HG02973 (cell line): ENCODE measurements around the gene GPD1L.
"Not testable (repeated sequence)": the region's sequence is repeated elsewhere in the genome, so short reads cannot be mapped to it uniquely, and the experiment has no call there.

Experiments used
- ATAC-seq: cut with Tn5 transposase; IDR thresholded peaks from one replicate; pipeline ENCODE4 v1.9.1; 2021; ENCODE audit warnings: moderate library complexity; ENCODE audit not compliant: unreplicated experiment

The GPD1L gene

GRCh38 chr3:32180141-32180784 is 73.8 kb downstream of the GPD1L start:
- no peak for ATAC-seq

DNA sequence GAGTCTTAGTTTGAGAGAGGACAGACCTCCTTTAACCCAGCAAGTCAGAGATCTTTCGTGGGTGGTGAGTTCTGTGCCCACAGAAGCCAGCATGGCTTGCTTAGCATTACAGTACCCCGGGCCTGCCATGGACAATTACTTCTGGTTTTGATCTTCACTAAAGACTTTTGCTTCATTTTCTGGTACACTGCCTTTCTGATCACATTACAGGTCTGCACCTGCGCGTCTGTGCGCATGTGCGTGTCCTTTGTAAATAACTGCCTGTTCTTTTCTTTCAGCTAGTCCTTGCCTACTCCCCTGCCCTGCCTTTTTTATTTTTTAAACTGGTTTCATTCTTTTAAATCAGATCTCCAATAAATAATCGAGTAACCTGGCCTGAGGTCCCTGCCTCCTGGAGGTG is 74.9 kb downstream of the GPD1L start:
- no peak for ATAC-seq

GRCh38 chr3:32181796-32182195 is 75.4 kb downstream of the GPD1L start:
- ATAC-seq, result no peak

GRCh38 chr3:32184187-32184730 is 77.8 kb downstream of the GPD1L start:
- ATAC-seq, result no peak

GRCh38 chr3:32186097-32186496 is 79.7 kb downstream of the GPD1L start:
- no peak for ATAC-seq

- no peak for ATAC-seq
Measured at GRCh38 chr3:32186876-32187275, 80.5 kb downstream of the GPD1L start.

- ATAC-seq, result no peak
Measured at GRCh38 chr3:32189693-32190092, 83.3 kb downstream of the GPD1L start.

DNA sequence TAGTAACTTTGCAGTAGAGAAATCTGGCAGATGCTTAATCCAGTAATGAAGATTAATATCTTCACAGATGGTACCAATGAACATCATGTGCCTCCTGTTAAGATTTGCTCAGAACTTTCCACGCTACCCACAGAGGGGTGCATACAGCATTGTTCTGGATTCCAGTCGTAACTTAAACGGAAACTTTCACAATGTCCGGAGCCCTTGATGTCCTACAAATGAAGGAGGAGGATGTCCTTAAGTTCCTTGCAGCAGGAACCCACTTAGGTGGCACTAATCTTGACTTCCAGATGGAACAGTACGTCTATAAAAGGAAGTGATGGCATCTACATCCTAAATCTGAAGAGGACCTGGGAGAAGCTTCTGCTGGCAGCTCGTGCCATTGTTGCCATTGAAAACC is 84.1 kb downstream of the GPD1L start:
- not testable (repeated sequence) for ATAC-seq

DNA sequence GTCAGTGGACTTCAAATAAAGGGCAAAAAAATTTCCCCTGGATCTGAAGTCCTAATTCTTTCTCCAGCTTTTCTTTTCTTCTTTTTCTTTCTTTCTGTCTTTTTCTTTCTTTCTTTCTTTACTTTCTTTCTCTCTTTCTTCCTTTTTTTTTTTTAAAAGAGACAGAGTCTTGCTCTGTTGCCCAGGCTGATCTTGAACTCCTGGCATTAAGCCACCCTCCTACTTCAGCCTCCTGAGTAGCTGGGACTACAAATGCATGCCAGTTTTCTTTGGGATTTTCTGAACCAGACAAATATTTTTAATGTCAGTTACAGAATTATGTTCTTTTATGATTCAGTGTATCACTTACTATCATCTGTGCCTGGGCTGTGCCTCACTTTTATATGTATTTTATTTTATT is 86.7 kb downstream of the GPD1L start:
- ATAC-seq, result no peak

GRCh38 chr3:32194653-32195052 is 88.2 kb downstream of the GPD1L start:
- ATAC-seq, result no peak

- ATAC-seq, result no peak
Measured at GRCh38 chr3:32195995-32196540, 89.6 kb downstream of the GPD1L start.

DNA sequence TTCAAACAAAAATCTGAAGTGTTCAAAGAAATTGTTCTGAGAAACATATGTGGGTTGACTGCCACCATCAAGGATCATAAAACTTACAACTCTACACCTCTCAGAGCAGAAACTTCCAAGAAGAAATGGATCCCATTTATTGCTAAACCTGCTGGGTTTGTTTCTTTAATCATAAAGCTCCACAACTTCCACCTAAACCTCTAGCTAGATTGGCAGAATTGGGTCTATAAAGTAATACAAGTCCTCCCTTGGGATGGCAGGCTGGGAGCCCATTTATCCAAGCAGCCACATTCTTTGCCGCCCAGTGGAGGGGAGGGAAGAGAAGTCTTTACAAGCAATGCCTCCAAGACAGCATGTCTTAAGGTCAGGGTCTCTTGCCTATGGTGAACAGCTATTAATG is 91.6 kb downstream of the GPD1L start:
- no peak for ATAC-seq

DNA sequence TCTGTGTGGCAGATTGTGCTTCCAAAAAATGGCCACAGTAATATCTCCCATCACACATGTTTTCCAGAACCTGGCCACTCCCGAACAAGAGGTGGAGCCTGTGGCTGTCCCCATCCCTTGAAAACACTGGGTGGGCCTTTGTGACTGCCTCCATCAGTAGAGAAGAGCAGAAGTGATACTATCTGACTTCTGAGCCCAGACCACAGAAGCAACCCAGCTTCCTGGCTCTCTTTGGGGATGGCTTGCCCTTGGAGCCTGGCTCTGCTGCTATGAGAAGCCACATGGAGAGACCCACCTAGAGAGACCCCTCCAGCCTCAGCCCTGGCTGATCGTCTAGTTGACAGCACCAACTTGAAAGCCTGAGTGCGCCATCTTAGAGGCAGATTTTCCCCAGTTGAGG is 92.3 kb downstream of the GPD1L start:
- no peak for ATAC-seq

- ATAC-seq, result no peak
Measured at GRCh38 chr3:32200490-32200889, 94.1 kb downstream of the GPD1L start.

DNA sequence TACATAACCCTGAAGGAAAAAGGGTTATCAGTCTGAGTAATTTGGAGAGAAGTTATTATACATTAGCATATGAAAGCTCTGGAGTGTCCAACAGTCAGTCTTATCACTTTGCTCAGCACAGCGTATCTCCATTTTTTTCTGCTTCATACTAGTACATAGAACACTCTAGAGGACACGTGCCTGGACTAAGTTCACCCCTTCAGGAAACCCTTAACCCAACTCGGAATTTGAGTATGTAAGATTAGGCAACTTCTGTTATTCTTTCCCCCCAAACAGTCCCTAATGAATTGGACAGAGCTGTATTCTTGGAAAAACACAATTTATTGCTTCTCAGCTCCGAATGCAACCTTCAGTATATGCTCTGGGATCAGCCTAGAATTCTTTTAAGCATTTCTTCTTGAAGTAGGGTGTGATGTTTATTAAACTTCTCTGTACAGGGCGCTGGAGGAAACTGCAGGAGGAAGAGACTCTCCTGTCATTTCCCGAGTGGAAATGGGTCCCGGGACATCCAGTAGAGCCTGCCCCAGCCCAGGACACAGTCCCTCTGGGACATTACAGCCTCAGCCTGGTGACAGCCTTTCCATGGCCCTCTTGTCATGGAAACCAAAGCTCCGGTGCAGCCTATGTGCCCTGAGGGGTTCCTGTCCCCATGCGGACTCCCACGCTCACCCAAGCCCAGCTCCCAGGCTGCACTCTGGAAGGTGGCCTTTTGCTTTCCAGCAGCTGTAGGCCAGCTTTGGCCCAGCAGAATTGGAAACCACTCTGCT is 94.8 kb downstream of the GPD1L start:
- no peak for ATAC-seq

DNA sequence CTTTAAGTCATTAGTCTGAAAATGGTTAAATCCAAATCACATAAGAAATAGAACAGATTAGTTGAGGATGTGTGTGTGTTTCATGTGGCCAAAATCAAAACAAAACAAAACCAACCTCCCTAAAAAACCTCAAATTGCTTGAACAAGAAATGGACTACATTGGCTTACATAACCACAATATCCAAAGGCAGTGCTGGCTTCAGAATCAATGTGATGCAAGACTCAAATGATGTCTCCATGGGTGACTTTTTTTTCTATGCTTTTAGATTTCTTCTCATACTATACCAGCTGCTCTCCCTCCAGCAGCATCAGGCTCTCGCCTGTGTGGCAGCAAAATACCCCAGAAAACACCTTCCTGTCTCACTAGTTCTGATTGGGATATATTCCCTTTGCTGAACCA is 96.1 kb downstream of the GPD1L start:
- ATAC-seq, result no peak

- ATAC-seq, result no peak
Measured at GRCh38 chr3:32203854-32204253, 97.4 kb downstream of the GPD1L start.

DNA sequence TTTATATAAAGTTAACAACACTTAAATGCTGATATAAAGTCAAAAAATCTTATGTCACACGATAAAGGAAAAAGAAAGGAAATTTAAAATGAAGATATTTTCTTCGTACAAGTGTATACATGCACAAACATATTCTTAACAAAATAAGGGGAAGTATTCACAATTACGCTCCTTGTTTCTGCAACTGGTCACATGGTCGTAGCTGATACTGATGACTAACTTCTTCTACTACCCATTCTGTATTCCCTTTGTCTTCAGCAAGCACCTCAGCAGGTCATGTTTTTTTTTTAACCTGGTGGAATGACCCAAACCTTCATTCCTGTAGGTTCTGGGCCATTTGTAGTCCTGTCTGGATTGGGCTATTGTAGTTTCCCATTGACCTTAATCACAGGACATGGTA is 102.0 kb downstream of the GPD1L start:
- ATAC-seq, result no peak

DNA sequence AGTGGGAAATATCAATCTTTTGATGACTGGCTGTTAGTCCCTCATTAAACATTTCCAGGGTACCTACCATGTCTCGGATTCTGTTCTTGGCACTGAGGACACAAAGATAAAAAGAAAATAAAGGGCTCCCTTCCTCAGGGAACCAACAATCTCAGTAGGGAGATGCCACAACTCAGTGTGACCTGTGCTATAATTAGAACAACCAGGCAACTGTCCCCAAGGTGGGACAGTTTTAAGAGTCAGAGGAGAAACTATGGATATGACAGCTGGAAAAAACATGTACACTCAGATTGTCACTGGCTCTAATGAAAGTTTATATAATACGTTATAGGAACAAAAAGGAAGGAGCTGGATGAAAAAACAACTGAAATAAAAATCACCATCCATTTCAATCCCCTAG is 108.8 kb downstream of the GPD1L start:
- no peak for ATAC-seq

DNA sequence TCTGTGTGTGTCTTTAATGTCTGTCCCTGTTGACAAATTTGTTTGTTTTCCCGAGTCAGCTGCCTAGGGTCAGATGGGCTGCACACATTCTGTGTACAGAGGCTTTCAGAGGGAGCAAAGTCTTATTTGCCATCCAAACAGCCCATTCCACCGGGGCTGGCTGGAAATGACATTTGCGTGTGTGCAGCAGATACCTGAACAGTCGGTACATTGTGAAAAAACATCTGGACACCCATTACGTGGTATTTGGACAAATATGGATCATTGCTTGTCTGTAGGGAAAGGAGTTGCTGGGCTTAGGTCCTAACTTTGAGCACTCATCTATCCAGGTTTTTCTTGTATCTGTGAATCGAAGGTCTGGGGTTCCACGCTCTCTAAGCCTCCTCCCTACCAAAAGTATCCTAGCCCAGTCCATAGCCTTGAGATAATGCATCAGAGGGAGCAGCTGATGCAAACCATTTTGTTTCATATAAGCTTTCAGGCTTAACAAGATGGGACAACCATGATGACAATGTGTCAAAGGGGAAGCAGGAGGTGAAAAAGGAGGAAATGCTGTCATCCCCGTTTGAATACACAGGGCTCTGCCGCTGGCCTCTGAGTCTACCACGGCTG is 109.9 kb downstream of the GPD1L start:
- ATAC-seq, result no peak

DNA sequence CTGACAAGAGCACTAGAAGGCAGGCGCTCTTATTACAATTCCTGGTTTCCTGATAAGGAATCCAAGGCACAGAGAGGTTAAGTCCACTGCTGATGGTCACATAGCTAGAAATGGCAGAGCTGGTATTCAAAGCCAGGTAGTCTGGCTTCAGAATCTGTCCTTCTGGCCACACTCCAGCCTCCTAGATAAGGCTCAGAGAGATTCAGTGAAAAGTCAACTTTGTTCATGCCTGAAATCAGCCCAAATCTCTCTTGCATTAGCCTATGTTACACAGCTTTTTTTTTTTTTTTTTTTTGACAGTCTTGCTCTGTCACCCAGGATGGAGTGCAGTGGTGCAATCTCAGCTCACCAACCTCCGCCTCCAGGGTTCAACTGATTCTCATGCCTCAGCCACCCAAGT is 110.9 kb downstream of the GPD1L start:
- no peak for ATAC-seq
